A172 (cell line): ENCODE data around the gene ARID1B. TPM values are rescaled to one million over a fixed set of nuclear protein-coding genes. Genes with fewer than 3 reads are reported as not detected.
A peak's percentile ranks its signal among the peaks of the same experiment; 100 is the strongest.

Experiments
- DNase-seq: peaks from one replicate; pipeline ENCODE4 v3.0.0-alpha.2; 2015; ENCODE audit warnings: low spot score
- total RNA-seq: library from RNA; depleted of rRNA; stranded (reverse); fragments of >200 nt; shearing (Covaris generic); gene quantifications from 2 replicates; pipeline ENCODE4 v1.2.3, GENCODE V29; 2014

ARID1B gene
- total RNA-seq, 1 experiment from 2014 or later, result 14.4 TPM

GRCh38 chr6:156879186-156879585, 102.0 kb downstream of the ARID1B start:
- DNase-seq, result no peak

GRCh38 chr6:156879591-156879990, 102.4 kb downstream of the ARID1B start:
- DNase-seq, result no peak

- DNase-seq, result no peak
Measured at GRCh38 chr6:156880913-156881312, 103.7 kb downstream of the ARID1B start.

- no peak for DNase-seq
Measured at GRCh38 chr6:156881687-156882629, 104.8 kb downstream of the ARID1B start.

- DNase-seq, result no peak
Measured at GRCh38 chr6:156883497-156884252, 106.5 kb downstream of the ARID1B start.

GRCh38 chr6:156884306-156884705, 107.1 kb downstream of the ARID1B start:
- DNase-seq, result no peak

GRCh38 chr6:156885562-156885961, 108.4 kb downstream of the ARID1B start:
- DNase-seq, result no peak

- DNase-seq, result no peak
Measured at GRCh38 chr6:156886409-156886808, 109.2 kb downstream of the ARID1B start.

- DNase-seq, result no peak
Measured at GRCh38 chr6:156887623-156888269, 110.6 kb downstream of the ARID1B start.

- DNase-seq, result no peak
Measured at GRCh38 chr6:156889469-156889868, 112.3 kb downstream of the ARID1B start.

GRCh38 chr6:156889986-156890385, 112.8 kb downstream of the ARID1B start:
- DNase-seq, result no peak

- peak; percentile 13 for DNase-seq
Measured at GRCh38 chr6:156890627-156891314, 113.6 kb downstream of the ARID1B start.

- DNase-seq, result no peak
Measured at GRCh38 chr6:156897907-156898531, 120.8 kb downstream of the ARID1B start.

- DNase-seq, result no peak
Measured at GRCh38 chr6:156899071-156899470, 121.9 kb downstream of the ARID1B start.

GRCh38 chr6:156899532-156900135, 122.5 kb downstream of the ARID1B start:
- no peak for DNase-seq

GRCh38 chr6:156900292-156900691, 123.1 kb downstream of the ARID1B start:
- no peak for DNase-seq

- DNase-seq, result no peak
Measured at GRCh38 chr6:156901309-156902019, 124.3 kb downstream of the ARID1B start.

GRCh38 chr6:156902782-156903181, 125.6 kb downstream of the ARID1B start:
- DNase-seq, result no peak

GRCh38 chr6:156904176-156904967, 127.2 kb downstream of the ARID1B start:
- no peak for DNase-seq
